Measurements from ENCODE around the gene KSR1. TPM values are rescaled to one million over a fixed set of nuclear protein-coding genes. Genes with fewer than 3 reads are reported as not detected.

The KSR1 gene
- total and polyA plus RNA-seq, 9 of the 15 experiments (the other 6 are each of a cell fraction or from before 2014, with no cell fraction given) = 1.4 to 51.7 (median 18.4) TPM

GRCh38 chr17:27569884-27570577 is 113.8 kb downstream of the KSR1 start (continued):
- TF ChIP-seq SP2 (IDR thresholded peaks at IDR 0.05; ENCODE audit: extremely low read depth, low read depth, low read length, poor library complexity, severe bottlenecking) = no peak
- TF ChIP-seq ERF (CRISPR knock-in tag; IDR thresholded peaks at IDR 0.05) = no peak
- peak; percentile 52; the same call in 1 of the 2 replicates for TF ChIP-seq POLR2AphosphoS5 (IDR thresholded peaks at IDR 0.05; ENCODE audit: control insufficient read depth, insufficient read depth, low read depth, low read length)
- peak; percentile 31; the same call in 1 of the 2 replicates for TF ChIP-seq IRF9 (tag; IDR thresholded peaks at IDR 0.05)
- TF ChIP-seq SMARCC2 (IDR thresholded peaks at IDR 0.05; ENCODE audit: low read depth) = no peak
- TF ChIP-seq PML (IDR thresholded peaks at IDR 0.05; ENCODE audit: low read length) = peak; percentile 45; the same call in 1 of the 2 replicates
- TF ChIP-seq TAF15 (IDR thresholded peaks at IDR 0.05; ENCODE audit: low read depth, low read length) = no peak
- no peak for TF ChIP-seq EHMT2 (IDR thresholded peaks at IDR 0.05)
- no peak for TF ChIP-seq ESRRB (CRISPR knock-in tag; IDR thresholded peaks at IDR 0.05; ENCODE audit: borderline replicate concordance)
- TF ChIP-seq BRD9 (IDR thresholded peaks at IDR 0.05; ENCODE audit: low read depth, partially characterized antibody) = peak; percentile 89
- TF ChIP-seq TAL1 (IDR thresholded peaks at IDR 0.05) = peak; percentile 75
- 0 out of 2 replicates have a peak, but pooled peaks have one; percentile 52 for TF ChIP-seq RREB1 (CRISPR knock-in tag; IDR thresholded peaks at IDR 0.05)
